Measurements from ENCODE around the gene FASTK.

FASTK gene

DNA sequence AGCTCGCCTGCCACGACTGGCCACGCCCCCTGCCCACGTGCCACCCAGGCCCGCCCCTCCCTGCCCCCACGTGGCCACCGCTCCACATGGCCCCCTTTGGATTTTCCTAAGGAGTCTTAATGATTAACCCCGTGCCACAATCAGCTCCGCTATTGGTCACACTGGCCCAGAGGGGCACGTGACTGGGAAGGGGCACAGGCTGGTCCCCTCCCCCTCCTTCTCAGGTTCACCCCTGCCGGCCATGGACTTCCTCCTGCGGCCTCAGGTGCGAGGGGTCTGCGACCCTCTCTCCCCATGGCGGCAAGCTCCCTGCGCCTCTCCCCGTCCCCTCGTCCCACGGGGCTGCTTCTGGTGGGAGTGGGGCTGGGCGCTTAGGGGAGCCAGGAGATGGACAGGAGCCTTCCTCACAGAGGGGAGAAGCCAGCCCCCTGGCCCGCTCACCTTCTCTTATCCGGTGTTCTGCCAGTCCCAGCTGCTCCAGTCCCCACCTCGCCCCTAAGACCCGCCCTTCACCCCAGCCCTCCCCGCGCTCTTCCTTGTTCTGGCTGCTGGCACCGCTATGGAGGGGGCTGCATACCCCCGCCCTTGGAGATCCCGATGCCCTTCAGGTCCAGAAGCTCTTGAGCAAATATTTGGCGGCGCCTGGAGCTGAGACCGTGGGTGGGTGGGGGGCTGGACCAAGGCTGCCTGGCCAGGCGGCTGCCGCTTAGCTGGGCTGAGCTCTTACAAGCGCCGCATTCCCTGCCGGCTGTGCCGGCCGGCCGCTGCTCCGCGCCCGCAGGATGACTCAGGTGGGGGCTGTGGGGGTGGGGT lies 18.0 kb downstream of the FASTK start:
- no peak for DNase-seq

DNA sequence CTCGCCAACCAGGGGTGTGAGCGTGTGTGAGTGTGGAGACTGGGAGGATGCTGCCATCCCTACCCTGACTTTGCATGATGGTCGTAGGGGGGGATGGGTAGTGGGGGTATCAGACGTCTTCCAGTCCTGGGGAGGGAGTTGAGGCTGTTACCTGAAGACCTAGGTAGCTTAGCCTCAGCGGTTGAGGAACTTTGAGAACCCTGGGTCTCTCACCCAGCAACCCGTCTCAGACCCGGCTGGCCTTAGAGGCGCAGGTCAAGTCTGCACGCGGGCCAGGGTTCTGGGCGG lies 18.6 kb downstream of the FASTK start:
- no peak for DNase-seq

DNA sequence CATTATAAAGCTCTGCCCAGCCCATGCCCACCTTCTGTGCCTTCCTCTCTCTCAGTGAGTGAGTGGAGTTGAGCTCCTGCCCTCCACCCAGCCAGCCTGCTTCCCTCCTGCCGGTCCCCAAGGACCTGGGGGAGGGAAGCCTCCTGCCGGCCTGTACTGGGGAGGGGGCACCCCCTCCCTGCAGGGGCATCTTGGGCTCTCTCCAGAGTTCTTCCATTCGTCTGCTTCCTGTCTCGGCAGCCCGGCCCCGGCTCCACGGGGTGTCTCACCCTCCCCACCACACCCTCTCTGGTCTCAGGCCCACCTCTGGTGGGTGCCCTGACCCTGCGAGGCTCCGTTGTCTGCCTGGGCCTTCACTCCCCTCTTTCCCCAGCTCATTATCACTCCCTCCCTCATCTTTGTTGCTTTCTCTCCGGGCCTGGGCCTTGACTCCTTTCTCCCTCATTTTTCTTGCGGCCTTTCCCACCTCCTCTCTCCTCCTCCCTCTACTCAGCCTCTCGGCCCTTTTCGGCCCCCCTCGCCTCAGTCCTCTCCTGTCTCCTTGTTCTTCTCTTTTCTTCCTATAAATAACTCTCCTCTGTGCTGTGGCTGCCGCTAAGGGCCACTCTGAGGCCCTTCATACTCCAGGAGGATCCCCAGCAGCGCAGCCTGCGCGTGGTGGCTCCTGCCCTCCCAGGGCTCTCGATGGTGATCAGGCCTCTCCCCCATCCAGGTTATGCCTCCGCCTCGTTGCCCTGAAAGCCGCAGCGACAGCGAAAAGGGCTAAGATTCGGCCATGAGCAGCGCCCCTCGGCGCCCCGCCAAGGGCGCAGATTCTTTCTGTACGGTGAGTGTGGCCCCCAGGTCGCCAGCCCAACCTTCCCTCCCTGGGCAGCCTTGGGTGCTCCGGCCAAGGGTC lies 19.1 kb downstream of the FASTK start:
- no peak for DNase-seq

DNA sequence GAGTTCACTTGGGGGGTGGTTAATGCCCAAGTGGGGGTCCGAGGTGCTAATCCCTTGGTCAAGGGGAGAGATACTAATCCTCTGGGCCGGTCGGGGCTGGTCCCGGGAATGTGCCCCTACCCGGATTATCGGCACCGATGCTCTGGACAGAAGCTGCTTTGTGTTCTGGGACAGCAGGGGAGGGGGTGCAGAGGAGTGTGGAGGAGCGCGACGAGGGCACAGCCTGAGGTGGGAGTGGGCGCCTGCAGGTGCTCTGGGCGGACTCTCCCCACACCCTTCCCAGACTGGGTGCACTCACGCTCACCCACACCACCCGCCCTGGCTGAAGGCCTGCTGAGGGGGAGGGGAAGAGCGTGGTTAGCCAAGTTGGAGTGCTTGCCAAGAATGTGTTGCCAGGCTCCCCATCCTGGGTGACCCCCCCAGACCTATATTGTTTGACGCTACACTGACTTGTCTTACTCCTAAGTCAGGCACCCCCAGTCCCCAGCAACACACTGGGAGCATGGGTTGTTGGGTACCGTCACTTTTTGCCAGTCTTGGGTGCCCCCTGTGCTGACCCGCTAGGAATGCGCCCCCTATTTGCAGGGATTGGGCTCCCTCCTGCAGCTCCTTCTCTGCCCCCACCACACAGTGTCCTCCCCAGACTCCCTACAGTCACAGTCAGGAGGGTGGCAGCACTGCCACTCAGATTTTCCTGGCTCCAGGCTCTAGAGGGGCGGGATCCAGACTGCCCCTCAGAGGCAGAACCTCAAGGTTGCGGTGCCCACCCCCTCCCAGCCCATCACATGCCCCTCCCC lies 20.0 kb downstream of the FASTK start:
- no peak for DNase-seq

DNA sequence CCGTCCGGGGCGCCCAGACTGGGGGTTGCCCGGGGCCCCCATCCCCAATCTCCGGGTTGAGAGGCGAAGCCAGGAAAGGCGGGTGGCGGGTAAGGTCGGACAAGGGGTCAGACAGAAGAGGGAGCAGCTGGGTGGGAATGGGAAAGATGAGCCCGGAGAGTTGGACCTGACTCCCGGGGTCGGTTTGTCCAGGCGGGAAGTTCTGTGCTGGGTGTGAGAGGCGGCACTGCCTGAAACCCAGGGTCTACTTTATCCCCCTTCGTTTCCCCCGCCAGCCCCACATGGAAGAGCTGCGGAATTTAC lies 20.5 kb downstream of the FASTK start:
- no peak for DNase-seq

DNA sequence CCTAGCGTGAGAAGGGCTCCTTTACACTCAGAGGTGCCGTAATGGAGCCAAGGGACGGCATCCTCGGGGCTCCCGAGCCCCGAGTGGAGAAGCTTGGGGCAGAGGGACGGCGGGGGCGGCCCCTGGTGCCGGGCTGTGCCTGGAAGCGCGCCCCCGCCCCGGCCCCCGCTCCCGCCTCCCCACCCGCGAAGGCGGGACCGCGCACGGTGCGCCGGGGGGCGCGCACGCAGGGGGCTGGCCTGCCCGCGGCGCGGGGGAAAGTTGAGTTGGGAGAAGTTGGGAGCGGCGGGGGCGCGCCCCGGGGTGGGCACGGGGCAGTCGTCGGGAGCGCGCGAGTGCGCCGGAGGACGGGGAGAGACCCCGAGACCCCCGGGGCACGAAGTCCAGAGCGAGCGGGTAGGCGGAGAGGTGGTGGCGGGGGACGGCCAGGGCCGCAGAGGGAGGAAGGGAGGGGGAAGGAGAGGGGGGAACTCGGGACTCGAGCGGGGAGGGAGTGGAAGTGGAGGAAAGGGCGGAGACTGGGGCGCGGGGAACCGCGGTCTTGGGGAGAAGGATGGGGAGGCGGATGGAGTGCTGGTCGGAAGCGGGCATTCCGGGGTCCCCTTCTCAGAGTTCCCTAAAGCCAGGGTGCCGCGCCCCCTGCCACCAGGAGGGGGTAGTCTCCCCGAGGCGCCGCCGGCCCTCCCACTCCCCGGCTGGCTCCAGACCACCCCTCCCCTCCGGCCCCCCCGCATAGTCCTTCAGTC lies 21.1 kb downstream of the FASTK start, which contains the start of gene SLC4A2:
TSS of gene SLC4A2 (plus strand) at position 223 of the 746 bp plus-strand sequence. CDS start 2,399 bp downstream, outside the sequence.
- DNase-seq: peak; percentile 69

DNA sequence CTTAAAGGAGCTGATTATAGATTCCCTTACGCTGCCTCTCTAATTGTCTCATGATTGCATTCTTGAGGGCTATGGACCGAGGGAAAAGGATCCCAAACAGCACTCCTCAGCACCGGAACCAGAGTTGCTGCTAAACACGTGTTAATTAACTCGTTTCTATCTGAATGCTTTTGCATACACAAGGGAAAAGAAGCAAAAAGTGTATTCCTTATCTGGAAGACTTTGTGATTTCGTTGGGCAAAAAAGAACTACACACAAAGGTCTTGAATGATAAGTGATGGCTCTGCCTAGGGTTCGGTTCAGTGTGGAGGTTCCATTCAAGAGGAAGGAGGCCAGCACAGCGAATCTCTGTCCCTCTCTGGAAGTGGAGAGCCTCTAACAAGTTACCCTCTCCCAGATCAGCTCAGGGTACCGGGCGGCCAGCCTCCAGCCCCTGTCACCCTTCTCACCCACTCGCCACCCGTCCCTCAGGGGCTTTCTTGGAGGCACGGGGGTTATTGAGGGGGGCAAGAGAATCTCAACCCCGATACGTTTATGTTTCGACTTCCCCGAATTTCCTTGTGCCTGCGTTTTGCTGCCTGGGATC lies 21.7 kb downstream of the FASTK start:
- peak; percentile 31 for DNase-seq

DNA sequence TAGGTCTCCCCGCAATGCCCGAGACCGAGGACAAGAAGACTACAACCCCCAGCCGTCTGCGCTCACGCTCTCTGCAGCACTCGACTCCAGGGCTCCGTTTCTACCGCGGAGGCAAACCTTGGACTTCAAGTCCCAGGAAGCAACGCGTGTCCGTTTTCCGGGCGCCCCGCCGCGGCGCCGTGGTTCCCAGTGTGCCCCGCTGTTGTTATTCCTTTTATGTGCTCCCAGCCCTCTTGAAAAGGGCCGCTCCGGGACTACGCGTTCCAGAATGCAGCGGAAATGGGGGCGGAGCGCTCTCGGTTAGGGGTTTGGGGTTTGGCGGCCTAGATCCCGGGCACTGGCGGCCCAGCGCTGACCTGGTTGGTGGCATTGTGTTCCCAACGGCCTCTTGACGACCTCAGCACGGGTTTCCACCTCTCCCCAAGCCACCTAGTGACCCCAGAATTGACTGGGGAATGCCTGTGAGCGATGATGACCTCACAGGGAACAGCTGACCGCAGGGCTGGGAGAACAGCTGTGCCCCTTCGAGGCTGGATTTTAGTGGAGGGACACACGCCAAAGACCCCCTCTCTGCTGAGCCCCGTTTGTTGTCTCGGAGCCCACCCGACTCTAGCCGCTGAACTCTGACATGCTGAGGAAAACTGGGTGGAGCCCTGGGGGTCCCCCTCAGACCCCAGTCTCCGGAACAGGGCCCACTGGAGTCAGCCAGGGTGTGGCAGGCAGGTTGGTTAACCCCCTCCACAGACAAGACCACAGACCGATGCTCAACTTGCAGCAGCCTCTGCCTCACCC lies 22.4 kb downstream of the FASTK start:
- peak; percentile 99 for DNase-seq

DNA sequence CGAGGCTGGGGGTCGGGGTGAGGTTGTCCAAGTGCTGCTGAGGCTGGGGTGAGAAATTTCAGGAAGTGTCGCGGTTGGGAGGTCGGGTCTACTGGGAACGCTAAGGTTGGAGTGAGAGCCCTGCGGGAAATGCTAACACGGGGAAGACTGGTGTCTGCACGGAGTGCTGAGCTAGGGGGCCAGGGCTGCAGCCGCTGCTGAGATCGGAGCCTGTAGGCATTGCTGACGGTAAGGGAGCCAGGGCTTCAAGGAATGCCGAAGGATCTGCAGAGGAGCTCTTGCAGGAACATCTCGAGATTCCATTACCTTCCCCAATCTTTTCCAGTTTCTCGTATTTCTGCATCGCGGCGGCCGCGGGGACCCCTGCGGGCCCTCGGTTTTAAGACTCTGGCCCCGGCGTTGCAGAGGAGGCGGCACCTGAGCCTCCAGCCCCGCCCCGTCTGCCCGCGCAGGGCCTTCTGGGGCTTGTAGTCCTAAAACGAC lies 23.1 kb downstream of the FASTK start, which contains the start of gene CDK5:
TSS of gene CDK5 (minus strand) at position 392 of the 483 bp plus-strand sequence. CDS start at position 343, 49 bp downstream.
- DNase-seq: no peak

DNA sequence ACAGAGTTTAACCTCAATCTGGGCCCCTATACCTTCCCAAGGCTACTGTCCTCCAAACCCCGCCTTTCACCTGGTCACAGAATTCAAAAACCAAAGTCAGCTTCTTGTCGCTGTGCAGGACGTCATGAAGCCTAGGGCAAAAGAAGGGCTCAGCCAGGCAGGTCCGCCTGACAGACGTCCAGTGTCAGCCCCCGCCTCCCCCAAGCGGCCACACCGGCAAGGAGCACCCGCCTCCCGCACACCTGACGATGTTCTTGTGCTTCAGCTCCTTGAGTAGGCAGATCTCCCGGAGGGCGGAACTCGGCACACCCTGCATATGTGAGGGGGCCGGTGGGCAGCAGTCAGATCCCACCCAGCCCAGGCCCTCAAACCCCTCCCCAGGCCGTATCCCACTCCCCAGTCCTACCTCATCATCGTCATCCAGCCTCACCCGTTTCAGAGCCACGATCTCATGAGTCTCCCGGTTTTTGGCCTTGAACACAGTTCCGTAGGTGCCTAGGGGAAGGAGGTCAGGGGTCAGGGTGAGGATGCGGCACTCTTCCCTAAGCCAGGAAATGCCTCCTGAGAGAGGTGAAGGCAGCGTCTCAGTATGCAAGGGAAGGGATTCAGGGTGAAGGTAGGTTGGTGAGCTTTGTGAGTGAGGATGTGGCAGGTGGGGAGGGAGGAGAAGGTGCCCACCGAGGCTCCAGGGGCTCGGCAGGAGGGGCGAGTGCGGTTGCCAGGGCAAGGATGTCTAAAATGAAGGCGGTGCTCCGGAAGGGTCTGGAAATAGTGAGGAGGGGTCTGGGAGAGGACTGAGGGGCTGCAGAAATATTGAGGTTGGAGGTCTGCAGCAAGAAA lies 23.7 kb downstream of the FASTK start:
- no peak for DNase-seq

DNA sequence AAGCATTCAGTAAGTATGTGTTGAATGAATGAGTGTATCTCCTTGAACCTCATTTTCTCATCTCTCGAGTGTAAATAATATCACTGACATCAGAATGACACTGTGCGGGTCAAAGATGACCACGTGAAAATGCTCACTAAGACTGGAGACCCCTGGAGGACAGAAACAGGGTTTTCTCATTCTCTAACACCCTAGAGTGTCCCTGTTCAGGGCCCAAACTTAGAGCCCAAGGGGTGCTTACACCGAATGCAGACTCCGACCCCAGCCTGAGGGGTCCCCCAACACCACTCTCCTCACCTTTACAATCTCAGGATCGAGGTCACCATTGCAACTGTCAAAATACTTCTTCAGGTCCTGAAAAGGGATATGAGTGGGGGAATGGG lies 24.3 kb downstream of the FASTK start:
- DNase-seq: no peak

DNA sequence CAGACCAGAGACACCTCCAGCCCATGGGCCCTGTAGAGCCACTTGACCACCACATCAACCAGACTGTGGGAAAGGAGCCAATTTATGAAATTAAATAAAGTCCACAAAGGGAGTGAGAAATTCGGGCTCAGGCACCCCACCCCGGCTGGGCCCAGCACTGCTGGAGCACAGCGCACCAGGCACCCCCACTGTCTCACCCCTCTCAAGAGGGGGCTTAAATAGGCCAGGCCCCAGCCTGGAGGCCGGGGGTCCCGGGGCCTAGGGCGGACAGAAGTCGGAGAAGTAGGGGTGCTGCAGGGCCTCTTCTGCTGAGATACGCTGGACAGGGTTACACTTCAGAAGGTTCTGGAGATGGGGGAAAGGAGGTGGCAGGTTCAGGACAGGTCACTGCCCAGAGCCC lies 26.9 kb downstream of the FASTK start:
- no peak for DNase-seq

DNA sequence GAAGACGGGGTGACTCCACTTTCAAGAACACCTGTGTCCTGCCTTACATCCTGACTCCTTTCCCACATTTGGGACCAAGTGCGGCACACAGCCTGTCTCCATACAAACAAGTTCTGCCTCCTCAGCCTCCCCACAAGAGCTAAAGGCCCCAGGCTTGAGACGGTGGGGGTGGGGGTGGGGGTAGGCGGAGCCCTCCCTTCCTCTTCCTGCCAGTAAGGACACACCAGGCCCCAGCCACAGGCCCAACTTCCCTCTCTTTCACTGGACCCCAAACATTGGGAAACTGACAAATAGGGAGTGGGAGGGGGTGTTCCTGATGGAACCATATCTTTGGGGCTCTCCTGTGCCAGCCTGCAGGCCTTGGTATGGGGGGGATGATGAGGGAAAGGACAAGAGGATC lies 27.5 kb downstream of the FASTK start:
- no peak for DNase-seq

DNA sequence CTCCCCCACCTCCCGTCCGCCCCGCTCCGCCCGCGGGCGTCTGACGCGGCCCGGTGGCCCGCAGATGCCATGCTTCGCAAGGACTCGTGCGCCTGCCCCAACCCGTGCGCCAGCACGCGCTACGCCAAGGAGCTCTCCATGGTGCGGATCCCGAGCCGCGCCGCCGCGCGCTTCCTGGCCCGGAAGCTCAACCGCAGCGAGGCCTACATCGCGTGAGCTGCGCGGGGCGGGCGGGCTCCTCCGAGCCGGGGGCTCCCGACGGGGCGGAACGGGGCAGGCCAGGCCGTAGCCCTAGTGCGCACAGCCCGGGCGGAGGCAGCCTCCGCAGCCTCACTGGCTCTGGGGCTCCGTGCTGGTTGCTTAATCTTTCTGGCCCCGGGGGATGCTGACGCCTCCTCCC lies 29.5 kb downstream of the FASTK start:
- peak; percentile 63 for DNase-seq

DNA sequence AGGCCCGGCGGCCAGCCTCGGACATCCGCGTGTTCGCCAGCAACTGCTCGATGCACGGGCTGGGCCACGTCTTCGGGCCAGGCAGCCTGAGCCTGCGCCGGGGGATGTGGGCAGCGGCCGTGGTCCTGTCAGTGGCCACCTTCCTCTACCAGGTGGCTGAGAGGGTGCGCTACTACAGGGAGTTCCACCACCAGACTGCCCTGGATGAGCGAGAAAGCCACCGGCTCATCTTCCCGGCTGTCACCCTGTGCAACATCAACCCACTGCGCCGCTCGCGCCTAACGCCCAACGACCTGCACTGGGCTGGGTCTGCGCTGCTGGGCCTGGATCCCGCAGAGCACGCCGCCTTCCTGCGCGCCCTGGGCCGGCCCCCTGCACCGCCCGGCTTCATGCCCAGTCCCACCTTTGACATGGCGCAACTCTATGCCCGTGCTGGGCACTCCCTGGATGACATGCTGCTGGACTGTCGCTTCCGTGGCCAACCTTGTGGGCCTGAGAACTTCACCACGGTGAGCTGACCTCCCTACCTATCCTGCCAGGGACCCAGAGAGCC lies 31.6 kb downstream of the FASTK start:
- no peak for DNase-seq

DNA sequence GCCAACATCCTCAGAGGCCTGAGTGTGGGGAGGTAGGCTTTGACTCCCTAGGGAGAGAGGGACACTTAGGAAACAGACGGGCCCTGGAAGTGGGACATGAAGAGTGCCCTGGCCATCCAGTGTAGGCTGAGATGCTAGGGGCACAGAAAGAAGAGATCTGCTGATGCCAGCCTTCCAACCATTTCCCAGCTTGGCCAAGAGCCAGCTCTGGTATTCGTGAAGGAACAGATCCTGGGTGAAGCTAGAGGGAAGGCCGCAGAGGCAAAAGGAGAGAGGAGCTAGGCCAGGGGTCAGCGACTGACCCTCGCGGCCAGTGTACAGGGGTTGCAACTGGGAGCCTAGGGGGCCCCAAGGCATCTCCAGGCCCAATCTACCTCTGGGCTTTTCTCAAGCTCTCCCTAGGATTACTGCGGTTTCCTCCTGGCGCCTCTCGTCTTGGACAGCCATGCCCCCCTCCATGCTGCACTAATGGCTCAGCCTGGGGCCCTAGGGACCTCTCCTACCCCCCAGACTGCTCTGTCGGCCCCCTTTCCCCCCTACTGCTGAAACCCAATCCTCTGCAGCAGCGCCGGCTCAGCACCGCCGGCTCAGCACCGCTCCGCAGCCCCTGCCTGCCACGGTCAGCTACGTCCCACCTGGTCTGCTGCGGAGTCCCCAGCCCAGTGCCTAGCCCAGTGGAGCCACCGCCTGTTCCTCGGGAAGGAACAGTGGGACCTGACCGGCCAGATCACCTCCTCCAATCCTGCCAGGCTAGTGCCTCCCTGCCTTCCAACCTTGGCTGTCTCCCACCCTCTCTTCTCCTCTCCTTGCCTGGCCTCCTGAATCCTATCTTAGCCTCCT lies 32.4 kb downstream of the FASTK start, which contains the start of gene ASIC3:
TSS of gene ASIC3 (plus strand) at position 556 of the 840 bp plus-strand sequence. CDS start 355 bp downstream, outside the sequence.
- DNase-seq: no peak

DNA sequence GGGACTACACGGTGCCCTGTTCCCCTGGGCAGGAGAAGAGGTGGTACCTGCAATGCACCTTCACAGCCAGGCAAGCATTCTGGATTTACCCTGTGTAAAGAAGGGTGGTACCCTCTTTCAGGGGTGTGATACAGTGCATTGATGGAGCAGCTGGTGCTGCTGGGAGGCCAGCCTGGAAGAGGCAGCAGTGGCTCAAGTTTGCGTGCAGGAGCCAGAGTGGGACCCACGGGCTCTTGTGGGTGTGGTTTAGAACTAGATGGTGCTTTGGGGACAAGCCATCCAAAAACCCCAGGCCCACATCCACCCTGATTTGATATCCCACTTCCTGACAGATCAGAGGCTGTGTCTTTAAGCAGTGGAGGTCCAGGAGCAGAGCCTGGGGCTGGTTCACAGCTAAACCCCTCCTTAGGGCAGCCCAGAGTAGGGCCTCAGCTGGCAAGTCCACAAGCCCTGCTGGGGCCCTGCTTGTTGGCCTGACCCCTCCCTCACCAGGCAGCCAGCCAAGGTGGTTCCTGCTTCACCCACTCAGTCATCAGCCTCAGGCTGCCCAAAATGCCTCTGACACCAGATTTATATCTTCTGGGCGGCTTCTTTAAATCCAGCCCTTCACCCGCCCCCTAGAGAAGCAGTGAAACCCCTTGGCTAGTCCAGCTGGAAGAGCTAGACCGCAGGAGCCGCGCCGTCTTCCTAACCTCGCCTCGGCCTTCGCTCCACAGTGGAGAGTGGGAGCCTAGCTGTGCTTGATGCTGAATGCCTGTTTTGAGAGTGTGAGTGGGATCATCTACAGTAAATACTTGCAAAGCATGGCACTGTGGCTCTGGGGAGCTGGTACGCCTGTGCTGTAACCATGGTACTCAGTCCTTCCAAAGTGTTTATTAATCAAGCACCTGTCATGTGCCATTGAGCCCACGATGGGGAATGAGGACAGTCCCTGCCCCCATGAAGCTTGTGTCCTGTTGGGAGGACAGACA lies 33.7 kb downstream of the FASTK start:
- DNase-seq: no peak

DNA sequence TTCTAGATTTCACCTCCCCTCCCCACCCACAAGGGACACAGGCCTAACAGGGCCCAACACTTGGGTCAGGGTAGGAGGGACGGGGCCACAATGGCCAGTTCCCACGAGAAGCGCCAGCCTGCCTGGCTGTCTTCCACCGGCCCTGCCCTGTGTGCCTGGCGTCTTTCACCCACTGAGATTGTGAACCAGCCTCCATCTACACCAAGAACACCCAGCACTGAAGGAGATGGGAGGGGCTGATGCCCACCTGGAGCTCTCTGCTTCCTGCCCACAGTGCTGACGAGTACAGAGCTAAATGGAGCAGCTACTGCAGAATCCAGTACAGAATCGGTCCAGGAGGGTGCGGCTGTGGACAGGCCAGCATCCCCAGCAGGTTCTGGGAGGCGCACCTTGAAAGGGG lies 34.6 kb downstream of the FASTK start:
- no peak for DNase-seq
